Activated CD4-positive, alpha-beta memory T cell treated with anti-CD3 and anti-CD28 coated beads for 36 hours (primary cell): ENCODE results near the gene TBL1X. TPM values are rescaled to one million over a fixed set of nuclear protein-coding genes. Genes with fewer than 3 reads are reported as not detected.

ENCODE experiments used
- CTCF ChIA-PET: fragments of 350-600 bp; sonication (Branson Sonifier 250); formaldehyde crosslinking; loops from one replicate; lab custom pipeline; 2021; ENCODE audit warnings: antibody characterized with exemption, inconsistent platforms; lab: Charles Lee
- POLR2A ChIA-PET: fragments of 350-600 bp; sonication (Branson Sonifier 250); formaldehyde crosslinking; loops from one replicate; lab custom pipeline; 2021; ENCODE audit warnings: antibody characterized with exemption; lab: Charles Lee
- DNase-seq: peaks from one replicate; pipeline ENCODE4 v3.0.0-alpha.2; 2020
- H3K27ac Mint-ChIP-seq: one replicate; pipeline ENCODE4 v1.8.0; 2021; ENCODE audit warnings: mixed read lengths
- H3K27me3 Mint-ChIP-seq: one replicate; pipeline ENCODE4 v1.8.0; 2021; ENCODE audit warnings: mixed read lengths
- H3K36me3 Mint-ChIP-seq: one replicate; pipeline ENCODE4 v1.8.0; 2021; ENCODE audit warnings: mixed read lengths
- H3K4me1 Mint-ChIP-seq: one replicate; pipeline ENCODE4 v1.8.0; 2021; ENCODE audit warnings: low read depth, mixed read lengths
- H3K4me3 Mint-ChIP-seq: one replicate; pipeline ENCODE4 v1.8.0; 2021; ENCODE audit warnings: mild to moderate bottlenecking, mixed read lengths
- H3K9me3 Mint-ChIP-seq: one replicate; pipeline ENCODE4 v1.8.0; 2021; ENCODE audit warnings: mixed read lengths
- intact Hi-C: fragments of 100-400 bp; cut with micrococcal nuclease; formaldehyde crosslinking; loops from one replicate; pipeline ENCODE4 v1.15.1; 2023
- total RNA-seq, 2 experiments: library from RNA; stranded (reverse); gene quantifications; one replicate each; pipeline ENCODE4 v1.2.3, GENCODE V29; 2021

The TBL1X gene
- total RNA-seq, 2 experiments from 2014 or later: 21.1 to 23.5 TPM

- Mint-ChIP-seq H3K27me3 (no peaks in the 10 kb centered on the region), H3K27ac (no peak overlapping the region), H3K4me1 (peaks cover 9% of the 10 kb centered on the region), H3K9me3 (no peaks in the 10 kb centered on the region), H3K36me3 (peaks cover 5% of the 10 kb centered on the region), H3K4me3 (no peak overlapping the region)
- DNase-seq: no peak
- CTCF ChIA-PET: no interaction called here
- intact Hi-C loops: no loop called here
- POLR2A ChIA-PET: no interaction called here
Measured at GRCh38 chrX:9483376-9483775, 18.5 kb downstream of the TBL1X start.

DNA sequence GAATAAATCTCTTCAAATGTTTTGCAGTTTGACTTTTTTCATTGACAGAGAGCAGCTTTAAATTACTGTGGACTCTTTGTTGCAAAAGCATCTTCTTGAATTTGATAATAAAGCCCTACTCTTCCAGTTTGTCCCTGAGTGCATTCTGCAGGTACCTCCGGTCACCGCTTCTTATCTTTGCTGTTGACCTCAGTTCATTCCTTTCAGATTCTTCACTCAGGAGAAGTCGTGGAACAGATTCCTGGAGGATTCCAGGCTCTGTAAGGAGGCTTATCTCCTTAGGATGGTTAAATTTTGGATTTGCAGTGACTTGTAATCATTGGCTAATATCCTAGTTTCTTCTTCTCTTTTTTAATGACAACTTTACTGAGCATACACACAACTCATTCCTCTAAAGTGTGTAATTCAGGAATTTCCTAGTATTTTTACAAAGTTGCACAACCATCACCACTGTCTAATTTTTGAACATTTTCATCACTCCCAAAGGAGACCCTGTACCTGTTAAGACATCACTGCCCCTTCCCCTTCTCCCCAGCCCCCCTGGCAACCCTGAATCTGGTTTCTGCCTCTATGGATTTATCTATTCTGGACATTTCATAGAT lies 22.0 kb downstream of the TBL1X start:
- H3K9me3 Mint-ChIP-seq: no peaks in the 10 kb centered on the region
- CTCF ChIA-PET: no interaction called here
- no peak overlapping the region for H3K27ac Mint-ChIP-seq
- H3K4me3 Mint-ChIP-seq: no peak overlapping the region
- H3K27me3 Mint-ChIP-seq: no peaks in the 10 kb centered on the region
- no peak for DNase-seq
- POLR2A ChIA-PET: interaction anchor here (0.8 kb wide), 1 partner anchor 9 kb away, joined by 3 read pairs; no protein-coding TSS in a partner anchor
- intact Hi-C loops: no loop called here
- peaks cover 9% of the 10 kb centered on the region for H3K4me1 Mint-ChIP-seq
- peaks cover 4% of the 10 kb centered on the region for H3K36me3 Mint-ChIP-seq

DNA sequence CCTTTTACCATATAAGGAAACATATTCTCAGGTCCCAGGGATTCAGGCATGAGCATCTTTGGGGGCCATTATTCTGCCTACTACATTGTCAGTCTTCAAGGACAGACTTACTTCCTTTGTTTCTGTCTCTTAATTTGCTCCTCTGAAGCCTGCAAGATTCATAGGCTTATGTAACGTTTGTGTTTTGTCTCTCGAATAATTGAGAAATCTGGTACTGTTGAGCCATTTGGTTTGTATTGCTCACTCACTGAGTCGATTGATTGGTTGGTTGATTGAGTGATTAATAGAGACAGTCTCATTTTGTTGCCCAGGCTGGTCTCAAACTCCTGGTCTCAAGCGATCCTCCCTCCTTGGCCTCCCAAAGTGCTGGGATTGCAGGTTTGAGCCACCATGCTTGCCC lies 23.7 kb downstream of the TBL1X start:
- ChIA-PET CTCF (no interaction called here), POLR2A (no interaction called here)
- Mint-ChIP-seq H3K27ac (no peak overlapping the region), H3K4me1 (peaks cover 6% of the 10 kb centered on the region), H3K4me3 (no peak overlapping the region), H3K36me3 (no peaks in the 10 kb centered on the region), H3K27me3 (no peaks in the 10 kb centered on the region), H3K9me3 (no peaks in the 10 kb centered on the region)
- intact Hi-C loops: no loop called here
- DNase-seq: no peak

DNA sequence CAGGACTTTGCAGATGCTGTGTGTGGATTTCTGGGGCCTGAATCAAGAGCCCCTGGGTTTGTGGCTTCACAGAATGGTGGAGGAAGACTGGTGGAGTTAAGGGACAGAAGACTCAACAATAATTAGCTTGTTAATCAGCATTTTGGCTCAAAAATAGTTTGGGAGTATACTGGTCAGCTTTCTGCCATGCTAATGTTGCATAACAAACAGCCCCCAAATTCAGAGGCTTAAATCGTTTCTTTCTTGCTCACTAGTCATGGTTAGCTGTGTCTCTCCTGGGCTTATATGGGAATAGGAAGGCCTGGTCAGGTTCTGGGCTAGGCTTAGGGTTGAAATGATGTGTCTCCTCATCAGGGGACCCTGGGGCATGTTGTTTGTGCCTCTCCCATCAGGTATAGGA lies 24.4 kb downstream of the TBL1X start:
- CTCF ChIA-PET: no interaction called here
- no peak overlapping the region for H3K4me3 Mint-ChIP-seq
- H3K27ac Mint-ChIP-seq: no peak overlapping the region

GRCh38 chrX:9492901-9493300 lies 28.0 kb downstream of the TBL1X start:
- no peak overlapping the region for H3K4me3 Mint-ChIP-seq
- H3K4me1 Mint-ChIP-seq: peaks cover 13% of the 10 kb centered on the region
- DNase-seq: no peak
- H3K9me3 Mint-ChIP-seq: no peaks in the 10 kb centered on the region
- POLR2A ChIA-PET: no interaction called here
- H3K27ac Mint-ChIP-seq: no peak overlapping the region
- no peaks in the 10 kb centered on the region for H3K27me3 Mint-ChIP-seq
- CTCF ChIA-PET: no interaction called here
- intact Hi-C loops: no loop called here
- H3K36me3 Mint-ChIP-seq: peaks cover 5% of the 10 kb centered on the region

More for the DNA sequence above, 24.4 kb downstream of the TBL1X start:
- Mint-ChIP-seq H3K36me3 (no peaks in the 10 kb centered on the region), H3K9me3 (no peaks in the 10 kb centered on the region), H3K4me1 (peaks cover 6% of the 10 kb centered on the region), H3K27me3 (no peaks in the 10 kb centered on the region)
- intact Hi-C loops: no loop called here
- POLR2A ChIA-PET: no interaction called here
- DNase-seq: no peak

GRCh38 chrX:9493936-9494335 lies 29.1 kb downstream of the TBL1X start:
- ChIA-PET POLR2A (no interaction called here), CTCF (no interaction called here)
- H3K27ac Mint-ChIP-seq: no peak overlapping the region
- no peaks in the 10 kb centered on the region for H3K9me3 Mint-ChIP-seq
- H3K4me1 Mint-ChIP-seq: peaks cover 13% of the 10 kb centered on the region
- DNase-seq: no peak
- intact Hi-C loops: no loop called here
- H3K36me3 Mint-ChIP-seq: peaks cover 5% of the 10 kb centered on the region
- no peaks in the 10 kb centered on the region for H3K27me3 Mint-ChIP-seq
- no peak overlapping the region for H3K4me3 Mint-ChIP-seq

DNA sequence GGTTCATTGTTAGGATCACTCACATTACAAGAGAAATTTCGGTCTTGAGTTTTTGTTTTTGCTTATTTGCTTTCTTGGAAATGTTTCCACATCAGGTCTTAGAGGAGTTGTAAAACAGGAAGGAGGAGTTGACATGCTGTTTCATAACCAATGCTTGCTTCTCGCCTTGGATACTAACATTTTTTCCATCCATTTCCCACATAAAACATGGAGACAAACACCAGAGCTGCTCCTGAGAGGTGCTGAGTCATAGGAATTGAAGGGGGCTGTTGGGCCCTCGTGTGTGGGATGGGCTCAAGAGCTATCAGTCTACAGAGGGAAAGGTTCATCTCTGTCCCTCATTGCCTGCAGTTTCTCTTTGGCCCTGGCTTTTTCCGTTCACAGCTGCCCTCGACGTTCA lies 29.9 kb downstream of the TBL1X start:
- CTCF ChIA-PET: no interaction called here
- Mint-ChIP-seq H3K27ac (no peak overlapping the region), H3K27me3 (no peaks in the 10 kb centered on the region), H3K4me3 (no peak overlapping the region), H3K4me1 (peaks cover 17% of the 10 kb centered on the region), H3K9me3 (no peaks in the 10 kb centered on the region), H3K36me3 (peaks cover 5% of the 10 kb centered on the region)
- intact Hi-C loops: no loop called here
- DNase-seq: no peak
- POLR2A ChIA-PET: no interaction called here

GRCh38 chrX:9495496-9495895 lies 30.6 kb downstream of the TBL1X start:
- POLR2A ChIA-PET: no interaction called here
- intact Hi-C loops: no loop called here
- H3K4me3 Mint-ChIP-seq: no peak overlapping the region
- no peaks in the 10 kb centered on the region for H3K27me3 Mint-ChIP-seq
- H3K36me3 Mint-ChIP-seq: peaks cover 5% of the 10 kb centered on the region
- H3K9me3 Mint-ChIP-seq: no peaks in the 10 kb centered on the region
- no peak for DNase-seq
- no peak overlapping the region for H3K27ac Mint-ChIP-seq
- peaks cover 17% of the 10 kb centered on the region for H3K4me1 Mint-ChIP-seq
- CTCF ChIA-PET: no interaction called here

DNA sequence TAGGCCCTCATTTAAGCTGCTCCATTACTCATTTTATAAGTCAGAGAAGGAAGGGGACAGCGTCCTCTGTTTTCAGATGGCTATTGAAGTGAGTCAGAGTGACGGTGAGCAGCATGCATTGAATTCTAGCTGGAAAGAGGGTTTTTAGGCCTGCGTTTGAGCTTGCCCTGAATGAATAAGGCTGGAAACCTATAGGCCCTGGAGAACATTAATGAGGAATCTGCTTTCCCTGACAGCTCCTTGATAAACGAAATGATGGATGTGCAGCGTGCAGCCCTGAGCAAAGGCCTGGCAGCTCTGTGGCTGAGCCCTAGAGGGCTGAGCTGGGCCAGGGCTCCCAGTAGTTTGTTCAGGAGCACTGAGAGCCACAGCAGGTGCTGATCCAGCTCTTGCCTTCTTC lies 33.4 kb downstream of the TBL1X start:
- POLR2A ChIA-PET: no interaction called here

GRCh38 chrX:9500584-9500983 lies 35.7 kb downstream of the TBL1X start:
- ChIA-PET POLR2A (no interaction called here), CTCF (interaction anchor here (0.6 kb wide), 1 partner anchor 287 kb away, joined by 3 read pairs; no protein-coding TSS in a partner anchor)
- intact Hi-C loops: no loop called here
- no peak overlapping the region for H3K27ac Mint-ChIP-seq
- no peaks in the 10 kb centered on the region for H3K27me3 Mint-ChIP-seq
- DNase-seq: no peak
- peaks cover 7% of the 10 kb centered on the region for H3K4me1 Mint-ChIP-seq
- H3K36me3 Mint-ChIP-seq: peaks cover 32% of the 10 kb centered on the region
- H3K9me3 Mint-ChIP-seq: no peaks in the 10 kb centered on the region
- no peak overlapping the region for H3K4me3 Mint-ChIP-seq

More for the DNA sequence above, 33.4 kb downstream of the TBL1X start:
- intact Hi-C loops: no loop called here
- Mint-ChIP-seq H3K27me3 (no peaks in the 10 kb centered on the region), H3K27ac (no peak overlapping the region), H3K36me3 (peaks cover 19% of the 10 kb centered on the region), H3K4me3 (no peak overlapping the region), H3K4me1 (peaks cover 11% of the 10 kb centered on the region), H3K9me3 (no peaks in the 10 kb centered on the region)
- DNase-seq: no peak
- CTCF ChIA-PET: no interaction called here

- Mint-ChIP-seq H3K27me3 (no peaks in the 10 kb centered on the region), H3K36me3 (peaks cover 35% of the 10 kb centered on the region), H3K4me1 (peaks cover 4% of the 10 kb centered on the region), H3K9me3 (no peaks in the 10 kb centered on the region), H3K27ac (no peak overlapping the region), H3K4me3 (no peak overlapping the region)
- DNase-seq: no peak
- ChIA-PET CTCF (no interaction called here), POLR2A (no interaction called here)
- intact Hi-C loops: no loop called here
Measured at GRCh38 chrX:9501362-9501761, 36.5 kb downstream of the TBL1X start.

GRCh38 chrX:9503261-9503660 lies 38.4 kb downstream of the TBL1X start:
- Mint-ChIP-seq H3K27ac (no peak overlapping the region), H3K9me3 (no peaks in the 10 kb centered on the region), H3K36me3 (peaks cover 35% of the 10 kb centered on the region), H3K4me1 (peaks cover 4% of the 10 kb centered on the region), H3K4me3 (no peak overlapping the region), H3K27me3 (no peaks in the 10 kb centered on the region)
- ChIA-PET POLR2A (no interaction called here), CTCF (no interaction called here)
- DNase-seq: no peak
- intact Hi-C loops: no loop called here

DNA sequence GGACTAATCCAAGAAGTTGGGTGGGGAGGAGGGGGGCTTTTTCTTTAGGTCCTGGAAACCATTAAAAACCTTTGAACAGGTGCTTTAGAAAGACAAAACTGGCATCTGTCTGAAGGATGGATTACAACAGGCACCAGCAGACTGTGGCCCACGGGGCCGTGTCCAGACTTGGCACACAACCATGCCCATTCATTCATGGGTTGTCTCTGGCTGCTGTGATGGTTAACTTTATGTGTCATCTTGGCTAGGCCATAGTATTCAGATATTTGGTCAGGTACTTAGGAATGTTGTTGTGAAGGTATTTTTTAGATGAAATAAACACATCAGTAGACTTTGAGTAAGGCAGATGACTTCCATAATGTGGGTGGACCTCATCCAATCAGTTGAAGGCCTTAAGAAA lies 45.5 kb downstream of the TBL1X start:
- H3K4me3 Mint-ChIP-seq: no peak overlapping the region
- ChIA-PET CTCF (no interaction called here), POLR2A (no interaction called here)
- intact Hi-C loops: no loop called here
- peaks cover 12% of the 10 kb centered on the region for H3K4me1 Mint-ChIP-seq
- DNase-seq: no peak
- no peak overlapping the region for H3K27ac Mint-ChIP-seq
- H3K27me3 Mint-ChIP-seq: no peaks in the 10 kb centered on the region
- peaks cover 23% of the 10 kb centered on the region for H3K36me3 Mint-ChIP-seq
- H3K9me3 Mint-ChIP-seq: no peaks in the 10 kb centered on the region
